ENCODE results near the gene TYW3.

DNA sequence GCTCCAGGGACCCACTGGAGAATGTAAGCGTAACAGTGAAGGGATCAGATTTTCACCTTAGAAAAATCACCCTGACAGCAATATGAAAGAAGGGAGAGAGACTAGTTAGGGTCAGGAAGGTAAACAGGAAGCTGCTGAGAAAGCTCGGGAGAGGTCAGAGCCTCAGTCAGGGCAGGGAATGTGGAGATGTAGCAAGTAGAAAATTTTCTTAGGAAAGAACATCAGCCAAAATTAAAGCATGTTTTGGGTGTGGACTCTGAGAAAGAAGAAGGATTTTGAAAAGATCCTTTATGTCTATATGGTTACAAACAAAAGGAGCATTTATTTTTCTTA lies 42.6 kb upstream of the TYW3 start:
- no peak for TF ChIP-seq CTCF (IDR thresholded peaks at IDR 0.05)
- TF ChIP-seq POLR2A (IDR thresholded peaks at IDR 0.05): no peak
